ENCODE data around the gene SLC9C1. TPM values are rescaled to one million over a fixed set of nuclear protein-coding genes. Genes with fewer than 3 reads are reported as not detected.
"Not testable (repeated sequence)": the region's sequence is repeated elsewhere in the genome, so short reads cannot be mapped to it uniquely, and the experiment has no call there.

The SLC9C1 gene
- total RNA-seq, 1 donor from 2014 or later: 0.25 TPM

- DNase-seq (ENCODE audit: low read depth): no peak
These were observed 106.7 kb downstream of the SLC9C1 start for GRCh38 chr3:112187300-112187699.

DNA sequence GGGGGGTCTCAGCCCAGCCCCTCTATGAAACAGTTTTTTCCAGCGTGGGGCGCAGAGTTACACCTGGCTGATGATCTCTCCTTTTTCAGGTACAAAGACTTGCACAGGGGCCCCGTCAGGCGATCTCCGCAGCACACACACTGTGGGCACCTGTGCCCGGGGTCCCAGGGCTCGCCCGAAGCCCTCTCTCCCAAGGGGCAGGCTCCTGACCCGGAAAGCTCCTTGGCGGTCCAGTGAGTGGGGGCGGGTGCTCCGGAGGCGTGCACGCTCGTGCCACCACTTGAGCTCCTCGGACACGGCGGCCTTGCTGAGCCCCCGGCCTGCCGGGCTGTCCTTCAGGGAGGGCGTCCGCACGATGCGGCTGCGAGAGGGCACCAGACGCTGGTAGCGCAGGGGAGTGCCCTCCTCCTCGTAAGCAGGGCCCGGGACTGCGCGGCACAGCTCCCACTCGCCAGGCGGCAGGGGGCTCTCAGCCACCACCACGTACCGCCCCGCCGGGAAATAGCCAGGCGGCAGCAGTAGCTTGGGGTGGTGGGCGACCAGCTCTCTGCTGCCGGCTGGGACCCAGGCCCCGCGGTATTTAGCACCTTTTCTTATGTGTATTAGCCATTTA, 108.5 kb downstream of the SLC9C1 start:
- not testable (repeated sequence) for DNase-seq (ENCODE audit: low read depth)

- no peak for DNase-seq (ENCODE audit: low read depth)
These were observed 118.4 kb downstream of the SLC9C1 start for GRCh38 chr3:112175646-112176045.

GRCh38 chr3:112175037-112175436, 119.0 kb downstream of the SLC9C1 start:
- no peak for DNase-seq (ENCODE audit: low read depth)

- no peak for DNase-seq (ENCODE audit: low read depth)
These were observed 122.9 kb downstream of the SLC9C1 start for GRCh38 chr3:112171144-112171543.

GRCh38 chr3:112170046-112170445, 124.0 kb downstream of the SLC9C1 start:
- no peak for DNase-seq (ENCODE audit: low read depth)

DNA sequence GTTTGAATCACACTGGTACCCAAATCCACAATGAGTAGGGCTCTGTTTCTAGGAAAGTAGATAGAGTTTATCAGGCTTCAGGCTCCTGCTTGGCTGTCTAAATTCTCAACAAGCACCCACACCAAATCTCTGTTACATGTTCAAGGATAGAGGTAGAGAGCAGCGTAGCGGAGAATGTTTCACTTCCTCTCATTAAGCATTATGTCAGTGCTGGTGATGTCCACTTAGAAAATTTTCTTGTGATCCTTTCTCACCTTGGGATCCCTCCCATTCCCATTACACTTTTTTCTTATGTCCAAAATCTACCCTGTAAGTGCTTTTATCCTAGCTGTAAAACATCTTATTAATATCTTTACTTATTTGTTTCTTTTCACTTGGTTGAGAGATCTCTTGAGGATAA, 126.3 kb downstream of the SLC9C1 start:
- no peak for DNase-seq (ENCODE audit: low read depth)

GRCh38 chr3:112149136-112149535, 144.9 kb downstream of the SLC9C1 start:
- peak; percentile 18 for DNase-seq (ENCODE audit: low read depth)

GRCh38 chr3:112143689-112144088, 150.3 kb downstream of the SLC9C1 start:
- no peak for DNase-seq (ENCODE audit: low read depth)

DNA sequence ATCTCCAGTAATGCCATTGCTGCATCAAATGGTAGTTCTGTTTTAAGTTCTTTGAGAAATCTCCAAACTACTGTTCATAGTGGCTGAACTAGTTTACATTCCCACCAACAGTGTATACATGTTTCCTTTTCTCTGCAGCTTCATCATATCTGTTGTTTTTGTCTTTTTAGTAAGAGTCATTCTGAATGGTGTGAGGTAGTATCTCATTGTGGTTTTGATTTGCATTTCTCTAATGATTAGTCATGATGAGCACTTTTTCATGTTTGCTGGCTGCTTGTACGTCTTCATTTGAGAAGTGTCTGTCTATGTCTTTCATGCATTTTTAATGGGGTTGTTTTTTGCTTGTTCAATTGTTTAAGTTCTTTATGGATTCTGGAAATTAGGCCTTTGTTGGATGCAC, 150.8 kb downstream of the SLC9C1 start:
- no peak for DNase-seq (ENCODE audit: low read depth)

DNA sequence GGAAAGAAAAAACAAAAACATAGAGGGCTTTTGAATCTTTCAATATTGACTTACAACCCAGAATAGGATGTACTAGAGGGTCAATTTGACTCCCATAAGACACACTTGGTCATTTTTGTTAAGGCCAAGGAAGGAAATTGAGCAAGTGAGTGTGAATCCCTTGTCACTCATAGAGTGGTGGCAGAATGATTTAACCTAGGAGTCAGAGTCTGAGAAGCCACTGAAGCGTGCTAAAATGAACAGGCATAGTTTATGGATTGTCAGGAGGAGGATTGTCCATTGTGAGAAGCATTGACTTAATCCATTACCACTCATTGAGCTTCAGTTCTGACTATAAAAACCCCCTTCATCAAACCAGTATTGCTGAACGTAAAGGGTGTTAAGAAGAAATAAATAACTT, 152.7 kb downstream of the SLC9C1 start:
- DNase-seq (ENCODE audit: low read depth): no peak

- DNase-seq (ENCODE audit: low read depth): no peak
These were observed 153.4 kb downstream of the SLC9C1 start for GRCh38 chr3:112140584-112140983.

DNA sequence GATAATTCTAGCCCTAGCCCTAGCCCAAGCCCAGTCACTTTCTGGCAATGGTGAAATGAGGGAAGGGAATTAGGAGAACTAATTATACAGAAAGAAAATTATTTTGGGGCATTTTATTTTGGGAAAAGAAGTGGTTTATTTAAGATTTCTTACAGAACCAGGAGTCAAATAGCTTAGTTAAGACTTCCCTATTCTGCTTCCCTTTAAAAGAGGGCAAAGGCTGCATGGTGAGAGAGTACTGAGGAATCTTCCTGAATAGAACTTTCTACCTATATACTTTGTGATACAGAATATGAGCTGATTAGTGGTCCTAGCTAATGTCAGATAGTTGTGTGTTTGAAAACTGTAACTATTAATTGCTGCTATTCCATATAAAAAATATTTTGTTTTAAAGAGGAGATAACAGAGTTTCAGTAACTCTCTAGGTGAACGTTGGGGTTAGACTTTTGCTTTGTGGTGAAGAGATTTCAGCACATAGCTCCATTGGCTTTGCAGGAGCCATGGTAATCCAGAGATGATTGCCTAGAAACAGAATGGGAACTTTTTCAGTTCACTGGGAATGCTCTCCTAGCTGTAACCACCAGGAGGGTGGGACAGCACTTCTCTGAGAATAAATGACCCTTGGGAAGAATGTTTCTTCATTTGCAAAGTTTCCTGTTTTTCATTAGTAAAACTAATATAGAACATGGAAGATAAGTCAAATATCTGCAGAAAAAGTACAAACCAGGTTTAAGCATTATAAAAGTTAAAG, 155.6 kb downstream of the SLC9C1 start:
- DNase-seq (ENCODE audit: low read depth): no peak

DNA sequence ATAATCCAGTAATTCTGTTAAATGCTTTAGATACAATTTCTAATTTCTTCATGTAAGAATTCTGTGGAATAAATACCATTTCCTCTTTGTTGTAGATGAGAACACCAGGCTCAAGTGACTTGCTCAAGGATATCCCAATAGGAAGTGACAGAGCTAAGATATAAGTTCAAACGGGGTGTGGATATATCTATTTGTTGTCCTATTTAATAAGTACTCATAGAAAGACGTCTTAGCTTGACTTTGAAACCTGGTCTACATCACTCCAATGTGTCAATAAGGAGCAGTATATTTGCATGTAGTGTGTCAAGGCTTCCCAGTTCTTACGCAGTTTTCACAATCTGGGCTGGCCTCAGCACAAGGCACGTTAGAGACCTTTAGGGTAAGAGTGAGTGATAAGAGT, 156.2 kb downstream of the SLC9C1 start:
- DNase-seq (ENCODE audit: low read depth): no peak

- DNase-seq (ENCODE audit: low read depth): peak; percentile 53
These were observed 156.9 kb downstream of the SLC9C1 start for GRCh38 chr3:112136959-112137693.

DNA sequence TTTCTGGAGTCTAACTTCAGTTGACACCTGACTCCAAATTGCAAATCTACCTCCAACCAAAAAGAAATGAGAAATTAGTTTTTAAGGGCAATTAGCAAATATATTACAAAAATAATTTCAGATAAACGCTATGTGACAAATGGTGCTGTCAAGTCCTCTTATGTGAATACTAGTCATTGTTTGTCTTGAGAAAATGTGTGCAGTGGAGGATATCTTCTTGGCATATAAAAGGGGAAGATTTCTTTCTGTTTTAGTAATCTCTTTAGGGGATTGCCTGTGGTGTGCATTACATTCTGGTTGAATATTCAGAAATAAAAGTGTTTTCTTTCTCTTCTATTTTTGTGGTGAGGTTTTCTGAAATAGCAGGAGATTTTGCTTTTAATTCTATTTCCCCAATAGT, 158.0 kb downstream of the SLC9C1 start:
- DNase-seq (ENCODE audit: low read depth): no peak

GRCh38 chr3:112134335-112135124, 159.5 kb downstream of the SLC9C1 start:
- DNase-seq (ENCODE audit: low read depth): peak; percentile 29

- no peak for DNase-seq (ENCODE audit: low read depth)
These were observed 160.2 kb downstream of the SLC9C1 start for GRCh38 chr3:112133626-112134334.

- DNase-seq (ENCODE audit: low read depth): no peak
These were observed 161.0 kb downstream of the SLC9C1 start, which contains the start of gene GCSAM for GRCh38 chr3:112132975-112133448. GCSAM (minus strand) TSS chr3:112133248; CDS start chr3:112133120, 128 bp downstream.

- no peak for DNase-seq (ENCODE audit: low read depth)
These were observed 161.5 kb downstream of the SLC9C1 start for GRCh38 chr3:112132554-112132953.

DNA sequence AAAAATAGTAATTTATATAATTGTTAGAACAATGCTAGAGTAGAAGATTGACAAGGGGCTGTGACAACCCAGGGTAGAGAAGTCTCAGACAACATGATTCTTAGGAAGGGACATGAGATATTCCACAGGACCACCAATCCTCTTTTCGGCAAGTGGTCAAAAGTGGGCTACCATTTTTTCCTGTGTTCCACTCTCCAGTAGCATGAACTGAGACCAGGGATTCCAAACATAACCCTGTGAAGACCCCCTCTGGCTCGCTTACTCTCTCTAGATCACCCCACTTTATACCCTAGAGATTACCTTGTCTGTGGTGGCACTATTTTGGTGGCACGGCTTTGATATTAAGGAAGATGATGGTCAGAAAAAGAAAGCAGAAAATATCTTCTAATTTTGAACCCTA, 161.9 kb downstream of the SLC9C1 start:
- no peak for DNase-seq (ENCODE audit: low read depth)

All from renal cortical epithelial cell (primary cell).